ENCODE results near the gene DTL.

- TF ChIP-seq CTCF (conservative IDR thresholded peaks at IDR 0.05) = no peak
- no peak for TF ChIP-seq ZFX (IDR thresholded peaks at IDR 0.05)
These were observed 97.8 kb downstream of the DTL start for GRCh38 chr1:212133319-212133718.
